Measurements from ENCODE around the gene TNRC6A.
"Not testable (repeated sequence)": the region's sequence is repeated elsewhere in the genome, so short reads cannot be mapped to it uniquely, and the experiment has no call there.

- not testable (repeated sequence) for TF ChIP-seq CTCF (conservative IDR thresholded peaks at IDR 0.05); EZH2 (IDR thresholded peaks at IDR 0.05; ENCODE audit: low read depth)
Measured at GRCh38 chr16:24707760-24708159, 21.7 kb upstream of the TNRC6A start.
